T-helper 9 cell (primary cell): ENCODE data around the gene ERC1.

Experiments used
- DNase-seq: peaks from one replicate; pipeline ENCODE4 v3.0.0-alpha.2; 2020

The ERC1 gene

DNA sequence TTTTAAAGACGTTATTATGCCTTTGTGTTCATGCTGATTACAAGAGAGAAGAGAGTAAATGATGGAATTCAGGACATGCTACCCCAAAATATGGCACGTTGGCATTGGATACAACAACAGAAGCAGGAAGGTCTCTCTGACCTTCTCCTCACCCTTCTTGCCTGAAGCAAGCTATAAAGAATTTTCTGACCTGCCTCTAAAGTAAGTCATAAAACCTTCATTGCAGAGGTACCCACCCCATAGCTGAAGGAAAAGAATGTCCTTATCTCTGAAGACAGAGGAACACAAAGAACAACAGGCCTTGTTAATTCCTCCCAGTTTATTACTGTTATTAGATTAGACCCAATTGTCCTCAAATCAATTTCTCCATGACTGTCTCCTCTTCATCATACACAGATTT, 427.1 kb downstream of the ERC1 start:
- no peak for DNase-seq

DNA sequence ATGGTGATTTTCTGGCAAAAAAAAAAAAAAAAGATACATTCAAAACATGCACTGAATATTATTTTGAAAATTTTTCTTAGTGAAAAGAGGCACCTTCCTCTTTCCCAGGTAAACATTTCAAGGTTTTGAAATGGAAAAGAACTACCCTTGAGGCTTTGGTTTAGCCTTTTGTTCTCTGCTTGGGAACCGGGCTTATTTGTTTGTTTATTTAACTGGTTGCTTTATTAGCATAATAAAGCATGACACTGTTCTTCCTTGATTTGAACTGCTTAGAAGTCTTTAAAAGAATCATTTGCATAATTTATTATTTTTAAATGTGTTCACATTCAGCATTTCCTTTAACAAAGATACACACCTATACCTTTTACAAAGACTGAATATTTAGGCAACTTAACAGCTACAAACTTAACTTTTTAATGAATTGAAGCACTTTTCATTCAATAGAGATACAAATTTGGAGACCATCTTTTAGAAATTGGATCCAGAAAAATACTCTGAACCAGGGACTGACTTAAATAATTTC, 428.9 kb downstream of the ERC1 start:
- no peak for DNase-seq

DNA sequence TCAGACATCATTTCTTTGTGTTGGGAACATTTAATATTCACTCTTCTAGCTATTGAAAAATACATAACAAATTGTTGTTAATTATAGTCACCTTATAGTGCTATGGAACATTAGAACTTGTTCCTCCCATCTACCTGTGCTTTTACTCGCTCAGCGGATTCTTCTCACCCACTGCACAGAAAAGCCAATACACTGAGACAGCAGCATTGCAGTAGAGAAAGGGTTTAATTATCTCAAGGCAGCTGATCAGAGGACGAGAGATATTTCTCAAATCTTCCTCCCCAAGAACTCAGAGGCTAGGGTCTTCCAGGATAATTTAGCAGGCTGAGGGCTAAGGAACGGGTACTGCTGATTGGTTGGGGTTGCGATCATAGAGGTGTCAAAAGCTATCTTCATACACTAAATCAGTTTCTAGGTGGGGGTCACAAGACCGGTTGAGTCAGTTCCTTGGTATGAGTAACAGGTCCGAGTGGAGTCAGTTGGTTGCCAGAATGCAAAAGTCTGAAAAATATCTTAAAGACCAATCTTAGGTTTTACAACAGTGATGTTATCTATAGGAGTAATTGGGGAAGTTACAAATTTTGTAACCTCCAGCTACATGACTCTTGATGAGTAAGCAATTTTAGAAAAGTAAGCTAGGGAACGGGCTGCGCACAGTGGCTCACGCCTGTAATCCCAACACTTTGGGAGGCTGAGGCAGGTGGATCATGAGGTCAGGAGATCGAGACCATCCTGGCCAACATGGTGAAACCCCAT, 430.2 kb downstream of the ERC1 start:
- DNase-seq = no peak

DNA sequence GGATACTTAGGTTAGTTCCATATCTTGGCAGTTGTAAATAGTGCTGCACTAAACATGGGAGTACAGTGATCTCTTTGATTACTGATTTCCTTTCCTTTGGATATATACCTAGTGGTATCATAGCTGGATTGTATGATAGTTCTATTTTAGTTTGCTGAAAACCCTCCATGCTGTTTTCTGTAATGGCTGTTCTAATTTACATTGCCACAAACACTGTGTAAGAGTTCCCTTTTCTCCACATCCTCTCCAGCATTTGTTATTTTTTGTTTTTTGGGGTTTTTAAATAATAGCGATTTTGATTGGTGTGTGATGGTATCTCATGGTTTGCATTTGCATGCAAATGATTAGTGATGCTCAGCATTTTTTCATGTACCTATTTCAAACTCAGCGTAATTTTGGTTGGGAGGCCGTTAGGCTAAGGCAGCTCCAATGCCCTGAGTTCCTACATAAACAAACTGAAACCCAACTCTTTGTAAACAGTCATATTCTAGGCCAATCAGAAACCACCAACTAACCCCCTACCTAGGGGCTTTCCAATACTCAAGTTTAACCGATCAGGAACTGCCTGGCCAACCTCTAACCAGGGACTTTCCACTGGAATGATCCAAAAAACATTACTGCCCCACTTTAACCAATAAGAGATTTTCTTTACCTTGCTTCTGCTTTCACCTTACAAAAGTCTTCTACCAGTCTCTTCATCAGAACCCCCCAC, 431.7 kb downstream of the ERC1 start:
- DNase-seq = no peak

DNA sequence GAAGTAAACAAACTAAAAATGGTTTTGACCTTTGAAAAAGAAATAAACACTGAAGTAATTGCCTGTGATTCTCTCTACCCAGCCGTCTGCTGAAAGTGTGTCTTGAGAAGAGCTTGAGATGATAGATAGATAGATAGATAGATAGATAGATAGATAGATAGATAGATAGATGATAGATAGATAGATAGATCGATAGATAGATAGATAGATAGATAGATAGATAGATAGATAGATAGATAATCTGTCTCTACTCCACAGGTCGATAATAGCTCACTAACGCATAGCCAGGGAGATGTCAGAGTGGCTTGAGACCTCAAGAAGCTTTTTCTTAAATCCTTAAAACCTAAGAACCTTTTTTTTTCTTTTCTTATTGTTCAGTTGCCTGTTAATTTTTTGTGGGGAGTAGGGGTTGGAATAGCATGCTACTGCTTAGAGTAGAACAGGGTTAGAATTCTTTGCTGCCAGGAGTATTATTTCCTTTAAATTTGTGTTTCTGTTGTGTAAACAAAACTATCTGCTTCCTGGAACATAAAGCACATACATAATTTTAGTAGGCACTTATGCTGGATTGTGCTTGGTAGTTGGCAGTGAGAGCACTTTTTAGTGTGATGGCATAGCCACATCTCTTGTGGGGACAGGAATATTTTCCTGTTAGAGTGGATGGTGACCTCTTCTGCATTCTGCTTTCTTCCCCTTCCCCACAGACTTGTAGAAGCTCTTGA, 433.8 kb downstream of the ERC1 start:
- no peak for DNase-seq

DNA sequence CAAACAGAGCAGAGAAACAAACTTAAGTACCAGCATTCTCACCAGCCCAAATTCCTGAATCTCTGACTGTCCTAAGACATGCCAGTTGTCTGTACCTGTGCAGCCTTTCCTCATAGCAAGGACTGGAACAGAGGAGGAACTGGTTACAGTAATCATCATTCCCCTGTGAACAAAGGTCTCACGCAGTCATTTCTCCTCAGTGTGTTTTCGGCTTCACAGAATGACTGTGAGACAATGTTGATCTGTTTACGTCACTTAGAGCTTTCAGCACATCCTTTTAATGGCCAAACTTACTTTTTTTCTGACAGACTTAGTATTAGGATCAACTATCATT, 434.3 kb downstream of the ERC1 start:
- no peak for DNase-seq

DNA sequence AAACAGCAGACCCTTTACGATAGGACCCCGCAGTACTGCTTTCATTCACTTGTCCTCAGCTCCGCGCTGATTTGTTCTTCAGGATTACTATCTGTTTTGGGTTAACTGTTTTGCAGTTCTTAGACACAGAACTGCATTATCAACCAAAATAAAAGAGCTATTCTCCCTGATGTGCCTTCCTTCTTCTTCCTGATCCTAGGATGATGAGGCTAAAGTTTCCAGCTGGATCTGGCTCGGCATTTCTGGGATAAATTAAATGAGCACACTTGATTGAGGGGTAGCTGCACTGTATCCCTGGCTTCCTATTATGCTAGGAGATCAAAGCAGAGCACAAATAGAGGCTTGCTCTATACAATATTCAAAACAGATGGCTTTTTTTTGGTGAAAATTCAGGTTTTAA, 437.6 kb downstream of the ERC1 start:
- no peak for DNase-seq

DNA sequence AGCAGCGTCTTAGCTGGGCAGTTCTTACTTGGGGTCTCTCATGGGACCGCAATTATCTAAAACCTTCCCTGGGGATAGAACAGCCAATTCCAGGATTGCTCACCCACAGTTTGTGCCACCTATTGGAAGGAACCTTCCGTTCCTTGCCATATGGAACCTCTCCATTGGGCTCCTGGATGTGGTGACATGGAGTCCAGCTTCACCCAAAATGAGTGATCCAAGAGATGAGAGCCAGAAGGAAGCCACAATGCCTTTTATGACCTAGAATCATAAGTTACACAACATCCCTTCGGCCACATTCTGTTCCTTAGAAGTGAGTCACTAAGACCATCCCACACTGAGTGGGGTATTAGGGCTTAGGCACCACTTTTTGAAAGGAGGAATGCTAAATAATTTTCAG, 439.0 kb downstream of the ERC1 start:
- no peak for DNase-seq

DNA sequence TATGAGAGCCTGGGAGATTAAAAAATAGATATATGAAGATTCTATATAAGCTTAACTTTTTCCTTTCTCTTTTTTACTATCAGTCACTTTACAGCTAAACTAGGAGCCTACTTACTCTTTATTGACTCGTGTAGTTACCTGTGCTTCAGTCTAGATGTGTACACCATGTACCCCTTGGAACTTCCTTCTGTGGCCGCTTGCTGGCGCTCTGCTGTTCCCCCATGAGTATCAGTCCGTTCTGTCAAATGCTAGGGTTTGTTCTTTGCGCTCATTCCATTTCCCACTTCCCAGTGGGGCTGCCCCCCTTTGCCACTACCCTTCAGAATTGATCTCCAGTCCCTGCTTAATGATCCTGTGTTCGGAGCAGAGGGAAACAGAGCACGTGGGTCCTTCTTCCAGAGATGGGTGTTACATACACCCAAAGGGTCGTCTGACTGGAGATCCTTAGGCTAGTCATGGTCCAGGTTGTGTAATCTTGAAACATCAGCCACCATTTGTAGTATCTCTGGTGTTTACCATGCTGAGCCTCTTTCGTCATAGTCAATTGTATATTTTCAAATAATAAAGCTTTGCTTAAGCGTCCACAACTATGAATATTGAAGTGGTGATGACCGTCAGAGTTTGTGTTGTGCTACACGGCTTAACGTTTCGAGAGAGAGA, 443.4 kb downstream of the ERC1 start:
- DNase-seq = no peak

DNA sequence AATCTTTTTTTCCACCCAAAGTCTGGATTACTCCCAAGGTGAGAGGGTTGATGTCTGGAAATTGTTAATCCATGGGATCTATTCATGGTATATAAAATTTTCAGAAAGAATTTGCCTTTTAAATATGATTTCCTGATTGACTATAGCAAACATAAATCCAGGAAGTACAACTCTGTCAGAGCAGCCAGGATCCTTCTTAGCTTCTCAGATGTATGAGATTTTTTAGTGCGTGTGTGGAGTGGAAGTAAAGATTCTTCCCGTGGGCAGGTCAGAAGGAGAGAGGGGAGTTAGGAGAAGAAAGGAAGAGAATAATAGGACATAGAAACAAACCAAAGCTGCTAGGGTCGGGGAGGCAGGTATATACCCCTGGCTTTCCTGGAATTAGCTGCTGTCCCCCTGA, 444.0 kb downstream of the ERC1 start:
- DNase-seq = no peak

DNA sequence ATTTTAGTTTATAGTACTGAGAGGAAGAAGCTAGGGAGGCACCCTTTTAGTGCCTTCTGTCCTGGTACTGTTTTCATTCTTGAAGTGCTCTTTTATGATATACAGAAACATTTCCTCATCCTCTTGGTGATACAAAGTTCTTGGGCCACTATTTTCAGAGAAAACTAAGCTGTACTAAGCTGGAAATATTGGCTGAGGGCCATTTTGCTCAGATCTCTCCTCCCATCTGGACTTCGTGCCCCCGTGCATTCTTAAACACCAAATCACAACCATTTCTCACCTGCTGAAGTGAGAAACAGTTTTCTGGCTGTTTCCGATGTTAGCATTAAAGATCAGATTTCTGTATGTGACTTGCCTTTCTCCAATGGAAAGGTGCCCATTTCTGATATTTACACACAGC, 444.4 kb downstream of the ERC1 start:
- no peak for DNase-seq

DNA sequence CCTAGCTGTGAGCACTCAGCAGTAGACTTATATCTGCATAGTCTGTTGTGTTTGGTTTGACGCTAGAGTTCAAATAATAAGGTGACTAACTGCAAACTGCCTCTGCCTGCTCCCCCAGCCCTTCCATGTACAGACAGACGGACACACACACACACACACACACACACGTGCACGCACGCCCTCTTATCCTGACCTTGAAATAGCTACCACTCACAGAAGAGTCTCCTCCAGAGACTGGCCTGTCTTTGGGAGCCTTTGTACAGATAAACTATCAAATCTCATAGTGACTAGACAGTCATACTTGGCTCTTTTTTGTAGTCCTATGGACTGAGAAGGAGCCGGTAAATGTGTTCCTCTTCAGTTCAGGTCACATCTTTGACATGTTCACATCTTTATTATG, 445.0 kb downstream of the ERC1 start:
- DNase-seq = no peak

DNA sequence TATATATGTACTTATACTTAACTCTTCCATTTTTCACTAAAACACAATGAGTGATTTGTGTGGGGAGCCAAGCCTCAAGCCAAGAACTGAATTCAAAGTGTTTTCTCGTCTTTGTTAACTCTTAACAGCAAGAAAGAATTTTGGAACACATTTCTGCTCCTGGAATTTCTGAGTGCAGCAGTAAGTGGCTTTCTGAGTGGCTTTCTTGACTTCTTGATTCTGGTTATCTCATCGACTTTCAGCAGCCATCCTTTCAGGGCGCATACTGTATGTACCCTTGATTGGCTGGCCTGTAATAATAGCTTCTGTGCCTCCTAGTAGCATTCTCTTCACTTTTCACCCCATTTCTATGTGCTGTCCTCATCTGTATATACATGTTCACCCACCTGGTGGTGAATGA, 446.0 kb downstream of the ERC1 start:
- no peak for DNase-seq

DNA sequence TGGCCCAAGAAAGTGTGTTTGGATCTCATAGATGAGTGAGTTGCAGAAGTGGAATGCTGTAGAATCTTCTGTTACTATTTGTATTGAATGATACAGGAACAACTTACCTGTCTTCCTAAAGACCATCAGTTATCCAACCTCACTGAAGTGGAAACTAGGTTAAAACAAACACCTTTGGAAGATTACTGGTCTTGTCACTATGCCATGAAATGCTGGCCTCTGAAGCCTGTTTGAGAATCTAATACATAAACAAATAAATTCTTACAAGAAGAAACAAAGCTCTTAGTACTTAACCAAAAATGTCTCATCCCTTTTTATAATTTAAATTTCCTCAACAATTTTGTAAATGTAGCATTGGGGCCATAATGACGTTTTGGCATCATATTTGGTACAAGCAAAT, 448.2 kb downstream of the ERC1 start:
- no peak for DNase-seq

DNA sequence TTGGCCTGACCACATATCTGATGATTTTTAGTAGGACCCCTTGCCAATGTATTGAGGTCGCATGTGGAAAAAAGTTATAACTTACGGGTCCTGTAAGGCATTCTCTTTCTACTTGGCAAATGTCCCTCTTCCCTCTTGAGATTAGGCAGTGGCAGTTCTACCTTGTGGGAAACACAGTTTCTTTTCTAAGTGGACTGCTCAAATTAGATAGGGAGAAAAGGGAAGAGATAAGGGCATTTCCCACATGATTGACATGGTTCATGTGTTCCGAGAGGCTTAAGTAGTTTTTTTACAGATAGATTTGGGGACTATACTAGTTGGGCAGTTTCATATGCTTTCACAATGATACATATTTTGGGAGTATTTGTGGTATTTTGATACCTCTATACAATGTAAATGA, 448.7 kb downstream of the ERC1 start:
- no peak for DNase-seq

DNA sequence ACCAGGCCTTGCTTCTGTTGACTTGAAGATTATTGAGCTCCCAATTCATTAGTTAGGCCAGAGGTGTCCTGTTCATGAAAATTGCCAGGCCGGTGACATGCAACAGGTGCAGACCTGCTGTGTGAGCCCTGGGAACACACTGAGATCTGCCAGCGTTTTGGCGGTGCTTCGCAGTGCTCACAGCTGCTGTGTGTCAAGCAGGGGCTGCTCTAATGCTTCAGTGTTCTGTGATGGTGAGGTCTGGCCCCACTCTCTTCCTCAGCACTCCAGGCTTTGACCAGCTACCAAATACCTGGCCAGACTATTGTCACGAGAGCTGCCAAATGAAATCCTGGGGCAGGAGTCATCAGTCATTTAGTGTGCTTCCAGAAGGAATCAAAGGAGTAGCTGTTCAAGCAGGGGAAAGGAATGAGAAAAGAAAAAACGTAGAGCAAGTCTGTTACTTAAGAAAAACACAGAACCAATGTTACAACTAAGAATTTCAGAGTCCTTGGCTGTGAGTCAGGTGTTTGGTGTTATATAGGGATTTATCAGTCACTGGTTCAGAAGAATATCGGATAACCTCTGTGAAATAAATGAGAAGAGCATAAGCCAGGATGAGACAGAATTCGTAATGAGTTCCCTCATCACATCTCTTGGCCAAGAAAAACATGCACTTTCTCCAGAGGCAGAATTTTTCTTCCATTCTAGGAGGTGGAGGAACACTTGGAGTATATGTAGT, 452.6 kb downstream of the ERC1 start:
- DNase-seq = no peak

DNA sequence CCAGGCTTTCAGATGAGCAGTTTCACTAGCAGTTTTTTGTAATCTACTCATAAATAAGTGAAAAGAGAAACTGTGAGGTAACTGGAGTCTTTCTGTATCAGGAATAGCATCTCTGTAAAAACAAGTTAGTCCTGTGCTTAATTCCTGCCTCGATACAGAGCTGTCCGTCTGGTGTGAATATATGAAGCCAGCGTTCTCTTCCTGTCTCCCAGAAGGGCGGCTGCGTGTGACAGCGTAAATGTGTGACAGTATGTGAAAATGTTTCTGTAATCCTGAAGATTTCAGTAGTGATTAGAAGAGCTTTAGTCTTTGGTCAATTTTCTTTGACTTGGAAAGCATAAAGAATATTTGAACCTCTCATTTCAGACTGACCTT, 453.1 kb downstream of the ERC1 start:
- DNase-seq = no peak

DNA sequence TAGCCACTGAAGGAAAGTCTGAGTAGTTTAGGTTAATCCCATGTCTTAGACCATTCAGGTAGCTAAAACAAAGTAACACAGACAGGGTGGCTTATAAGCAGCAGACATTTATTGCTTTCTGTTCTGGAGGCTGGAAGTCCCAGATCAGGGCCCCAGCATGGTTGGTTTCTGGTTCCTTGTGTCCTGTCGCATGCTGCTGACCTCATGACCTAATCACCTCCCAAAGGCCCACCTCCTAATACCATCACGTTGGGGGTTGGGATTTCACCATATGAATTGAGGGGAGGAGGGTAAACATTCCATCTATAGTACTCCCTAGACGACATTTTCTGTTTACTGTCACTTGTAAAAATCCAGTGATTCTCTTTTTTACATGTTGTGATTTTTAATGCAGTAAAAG, 454.8 kb downstream of the ERC1 start:
- DNase-seq = no peak

DNA sequence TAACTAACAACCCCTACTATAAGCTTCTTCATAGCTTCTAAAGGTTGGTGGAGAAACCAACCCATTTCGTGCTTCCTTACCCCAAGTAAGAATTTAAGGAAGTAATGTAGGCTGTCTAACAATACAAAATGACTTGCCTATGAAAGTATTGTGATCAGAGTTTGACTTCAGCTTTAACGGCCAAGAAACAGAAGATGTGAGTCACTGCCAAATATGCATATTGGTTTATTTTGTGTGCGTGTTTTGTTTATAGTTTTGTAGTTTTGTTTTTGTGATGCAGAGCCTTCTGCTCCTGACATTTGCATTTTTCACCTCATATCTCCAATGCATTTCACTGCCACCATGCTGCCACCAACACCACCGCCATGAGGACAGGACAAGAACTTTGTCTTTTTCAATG, 457.3 kb downstream of the ERC1 start:
- DNase-seq = no peak

DNA sequence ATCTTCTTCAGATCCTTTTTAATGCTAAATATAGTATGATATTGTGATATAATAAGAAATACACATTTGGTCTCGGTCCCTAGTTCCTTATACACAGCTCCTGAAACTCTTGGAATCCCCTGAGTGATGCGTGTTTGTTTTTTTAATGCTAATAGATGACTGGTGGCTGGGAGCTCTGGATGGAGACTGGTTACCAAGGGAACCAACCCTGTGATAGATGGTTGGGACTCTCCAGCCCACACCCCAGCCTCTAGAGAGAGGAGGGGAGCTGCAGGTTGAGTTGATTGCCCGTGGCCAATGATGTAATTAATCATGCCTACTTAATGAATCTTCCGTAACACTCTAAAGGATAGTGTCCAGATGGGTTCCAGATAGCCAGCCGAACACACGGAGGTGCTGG, 462.8 kb downstream of the ERC1 start:
- no peak for DNase-seq

DNA sequence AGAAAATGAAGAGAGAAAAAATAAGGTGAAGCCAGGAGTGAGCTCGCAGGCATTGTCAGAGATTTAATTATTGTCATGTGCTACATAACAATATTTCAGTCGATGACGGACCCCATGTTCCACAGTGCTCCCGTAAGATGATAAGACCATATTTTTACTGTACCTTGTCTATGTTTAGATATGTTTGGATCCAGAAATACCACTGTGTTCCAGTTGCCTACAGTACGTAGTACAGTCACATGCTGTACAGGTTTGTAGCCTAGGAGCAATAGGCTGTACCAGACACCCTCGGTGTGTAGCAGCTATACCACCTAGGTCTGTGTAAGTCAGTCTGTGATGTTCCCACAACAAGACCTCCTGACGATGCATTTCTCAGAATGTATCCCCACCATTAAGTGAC, 465.9 kb downstream of the ERC1 start:
- no peak for DNase-seq

DNA sequence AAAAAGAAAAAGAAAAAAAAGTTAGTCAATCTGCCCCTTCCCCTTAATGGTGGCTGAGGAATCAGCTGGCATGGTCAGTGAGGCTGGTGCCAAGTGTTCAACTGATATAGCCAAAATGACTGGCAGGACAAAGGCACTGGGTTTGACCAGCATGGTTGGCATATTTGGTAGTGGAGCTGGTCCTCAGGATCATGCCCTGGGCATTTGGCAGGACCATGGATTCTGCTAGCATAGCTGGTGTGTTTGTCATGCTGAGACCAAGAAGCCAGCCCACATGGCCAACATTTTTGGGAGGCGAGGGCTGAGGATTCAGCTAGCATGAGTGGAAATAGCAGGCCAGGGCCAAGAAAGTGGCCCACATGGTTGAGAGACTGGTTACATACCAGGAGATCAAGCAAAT, 466.9 kb downstream of the ERC1 start:
- DNase-seq = no peak

DNA sequence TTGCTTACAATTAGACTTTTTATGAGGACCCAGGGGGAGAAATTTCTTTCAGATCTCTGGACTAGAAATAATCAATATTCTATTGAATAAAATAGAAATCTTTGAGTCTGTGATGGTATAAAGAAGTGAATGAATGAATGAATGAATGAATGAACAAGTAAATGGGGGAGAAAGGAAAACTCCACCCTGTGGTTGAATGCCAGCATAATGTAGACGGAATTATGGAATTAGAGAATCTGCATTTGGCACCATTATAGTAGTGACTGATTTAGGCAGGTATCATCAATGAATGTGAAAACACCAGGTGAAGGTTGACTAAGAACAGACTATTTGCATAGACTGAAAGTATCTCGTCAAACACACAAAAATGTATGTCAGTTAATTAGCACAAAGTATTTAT, 468.3 kb downstream of the ERC1 start:
- DNase-seq = no peak
